Stimulated activated CD8-positive, alpha-beta memory T cell treated with anti-CD3 and anti-CD28 coated beads, Interleukin-4, amount 100 ng/mL, for 4 hours (primary cell): ENCODE measurements around the gene TXNDC2.

Experiments used
- DNase-seq, 2 donors: peaks; one replicate each; pipeline ENCODE4 v3.0.0-alpha.2; 2020; ENCODE audit warnings: low read depth in 2 of 2, low spot score in 1 of 2

TXNDC2 gene

DNA sequence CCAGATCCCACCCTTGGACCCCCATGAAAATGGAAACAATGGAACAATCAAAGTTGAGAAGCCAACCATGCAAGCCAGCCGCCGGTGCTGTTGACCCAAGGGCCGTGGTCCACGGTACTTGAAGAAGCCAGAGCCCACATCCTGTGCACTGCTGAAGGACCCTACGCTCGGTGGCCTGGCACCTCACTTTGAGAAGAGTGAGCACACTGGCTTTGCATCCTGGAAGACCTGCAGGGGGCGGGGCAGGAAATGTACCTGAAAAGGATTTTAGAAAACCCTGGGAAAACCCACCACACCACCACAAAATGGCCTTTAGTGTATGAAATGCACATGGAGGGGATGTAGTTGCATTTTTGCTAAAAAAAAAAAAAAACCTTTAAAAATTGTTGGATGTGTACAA, 26.5 kb upstream of the TXNDC2 start:
- no peak for DNase-seq

DNA sequence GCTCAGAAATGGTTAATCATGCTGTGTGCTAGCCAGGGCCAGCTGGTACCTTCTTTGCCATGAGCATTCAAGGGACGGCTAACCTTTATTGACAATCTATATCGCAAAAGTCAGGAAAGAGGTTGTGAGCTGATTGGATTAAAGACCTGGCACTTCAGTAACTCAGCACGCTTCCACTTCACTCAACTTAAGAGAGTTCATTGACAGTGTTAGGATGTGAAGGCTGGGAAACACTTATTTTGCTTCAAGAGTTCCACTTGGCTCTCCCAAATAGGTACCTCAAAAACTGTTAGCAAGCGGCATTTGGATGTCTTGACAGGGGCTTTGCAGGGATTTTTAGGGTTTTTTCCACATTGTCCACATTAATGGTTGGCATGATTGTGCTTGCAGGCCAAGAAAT, 25.1 kb upstream of the TXNDC2 start:
- DNase-seq, result no peak

DNA sequence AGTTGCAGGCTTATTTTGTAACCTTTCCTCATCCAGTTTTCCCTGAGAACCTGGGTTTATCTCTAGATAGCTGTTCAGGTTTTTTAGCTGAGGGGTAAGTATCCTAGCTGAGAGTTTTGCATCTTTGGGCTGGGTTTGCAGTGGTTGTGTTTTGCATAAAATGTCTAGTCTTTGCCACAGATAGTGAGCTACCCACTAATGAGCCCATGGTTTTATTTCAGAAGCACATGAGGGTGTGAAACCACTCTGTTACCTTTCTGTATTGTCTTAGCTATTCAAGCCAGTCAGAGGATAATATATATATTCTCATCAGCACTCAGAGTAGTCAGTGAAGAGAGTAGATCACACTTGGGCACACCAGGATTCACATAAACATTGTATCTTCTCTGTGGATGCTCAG, 24.6 kb upstream of the TXNDC2 start:
- DNase-seq, result no peak

DNA sequence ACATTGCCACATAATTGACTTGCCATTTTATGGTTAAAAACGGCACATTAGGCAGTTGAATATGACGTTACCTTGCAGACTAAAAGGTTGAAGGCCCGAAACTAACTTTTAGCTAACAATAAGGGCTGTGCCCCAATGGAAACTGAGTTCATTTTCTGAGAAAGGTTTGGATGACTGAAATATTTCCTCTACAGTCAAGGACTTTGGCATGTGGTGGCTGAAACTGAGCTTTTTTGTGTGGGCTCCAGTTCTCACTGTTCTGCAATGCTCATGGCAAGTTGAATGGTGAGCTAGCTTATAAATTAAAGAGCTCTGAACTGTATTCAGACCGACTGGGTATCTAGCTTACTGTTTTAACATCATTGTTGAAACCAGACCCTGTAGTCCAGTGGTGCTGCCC, 23.8 kb upstream of the TXNDC2 start:
- DNase-seq, result no peak

DNA sequence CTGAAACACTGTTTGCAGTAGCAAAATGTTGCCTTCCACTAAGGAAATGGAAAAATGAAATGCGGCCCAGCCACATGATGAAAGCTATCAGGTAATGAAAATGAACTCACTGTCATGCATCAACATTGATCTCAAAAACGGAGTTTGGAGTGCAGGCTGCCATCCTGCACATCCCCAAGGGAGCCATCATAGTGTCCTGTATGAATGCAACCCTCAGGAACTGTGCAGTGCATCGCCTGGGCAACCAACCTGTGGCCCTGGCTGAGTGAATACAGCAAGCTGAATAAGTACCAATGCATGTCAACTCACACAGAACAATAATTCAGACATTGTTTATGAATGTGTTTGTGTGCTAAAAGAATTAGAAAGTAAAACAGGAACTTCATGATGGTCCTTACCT, 23.1 kb upstream of the TXNDC2 start:
- DNase-seq, result no peak

DNA sequence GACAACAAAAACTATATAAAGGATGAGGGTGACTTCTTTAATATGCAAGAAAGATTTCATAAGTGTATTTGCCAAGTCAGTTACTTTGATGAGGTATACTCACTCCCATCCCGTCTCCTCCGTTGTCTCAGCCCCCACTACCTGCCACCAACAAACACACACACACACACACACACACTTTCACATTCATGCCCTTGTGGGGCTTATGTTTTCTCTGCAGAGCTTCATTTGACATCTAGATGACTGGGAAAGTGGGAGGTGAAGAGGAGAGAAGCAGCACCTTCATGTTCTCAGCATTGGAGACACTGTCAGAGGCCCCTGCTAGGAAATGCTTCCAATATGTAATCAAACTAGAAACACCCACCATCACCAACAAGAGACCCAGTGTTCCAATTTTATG, 22.5 kb upstream of the TXNDC2 start:
- no peak for DNase-seq

DNA sequence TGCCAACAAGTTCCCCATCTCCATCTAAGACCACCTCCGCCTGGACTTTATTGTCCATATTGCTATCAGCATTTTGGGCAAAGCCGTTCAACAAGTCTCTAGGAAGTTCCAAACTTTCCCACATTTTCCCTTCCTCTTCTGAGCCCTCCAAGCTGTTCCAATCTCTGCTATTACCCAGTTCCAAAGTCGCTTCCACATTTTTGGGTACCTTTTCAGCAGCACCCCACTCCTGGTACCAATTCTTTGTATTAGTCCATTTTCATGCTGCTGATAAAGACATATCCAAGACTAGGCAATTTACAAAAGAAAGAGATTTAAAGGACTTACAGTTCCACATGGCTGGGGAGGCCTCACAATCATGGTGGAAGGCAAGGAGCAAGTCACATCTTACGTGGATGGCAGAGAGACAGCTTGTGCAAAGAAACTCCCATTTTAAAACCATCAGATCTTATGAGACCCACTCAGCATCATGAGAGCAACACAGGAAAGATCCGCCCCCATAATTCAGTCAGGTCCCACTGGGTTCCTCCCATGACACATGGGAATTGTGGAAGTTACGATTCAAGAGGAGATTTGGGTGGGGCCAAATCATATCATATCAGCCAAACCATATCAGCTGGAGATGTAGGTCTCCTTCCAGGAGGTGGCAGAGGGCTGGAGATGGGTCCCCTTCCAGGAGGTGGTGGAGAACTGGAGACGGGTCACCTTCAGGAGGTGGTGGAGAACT, 19.8 kb upstream of the TXNDC2 start:
- DNase-seq, result no peak

DNA sequence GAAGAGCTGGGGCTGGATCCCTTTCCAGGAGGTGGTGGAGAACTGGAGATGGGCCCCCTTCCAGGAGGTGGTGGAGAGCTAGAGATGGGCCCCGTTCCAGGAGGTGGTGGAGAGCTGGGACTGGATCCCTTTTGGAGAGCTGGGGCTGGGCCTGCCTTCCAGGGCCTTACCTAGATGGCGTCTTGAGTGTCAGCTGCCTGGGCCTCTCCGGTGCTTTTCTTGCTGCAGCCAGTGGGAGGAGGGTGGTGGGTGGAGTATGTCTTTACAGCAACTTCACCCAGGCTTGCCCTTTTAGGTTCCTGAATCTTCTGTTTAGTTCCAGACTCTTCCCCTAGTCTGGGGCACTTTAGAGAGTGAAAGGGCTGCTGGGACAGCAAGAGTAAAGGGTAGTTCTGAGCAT, 19.1 kb upstream of the TXNDC2 start:
- DNase-seq, result no peak

DNA sequence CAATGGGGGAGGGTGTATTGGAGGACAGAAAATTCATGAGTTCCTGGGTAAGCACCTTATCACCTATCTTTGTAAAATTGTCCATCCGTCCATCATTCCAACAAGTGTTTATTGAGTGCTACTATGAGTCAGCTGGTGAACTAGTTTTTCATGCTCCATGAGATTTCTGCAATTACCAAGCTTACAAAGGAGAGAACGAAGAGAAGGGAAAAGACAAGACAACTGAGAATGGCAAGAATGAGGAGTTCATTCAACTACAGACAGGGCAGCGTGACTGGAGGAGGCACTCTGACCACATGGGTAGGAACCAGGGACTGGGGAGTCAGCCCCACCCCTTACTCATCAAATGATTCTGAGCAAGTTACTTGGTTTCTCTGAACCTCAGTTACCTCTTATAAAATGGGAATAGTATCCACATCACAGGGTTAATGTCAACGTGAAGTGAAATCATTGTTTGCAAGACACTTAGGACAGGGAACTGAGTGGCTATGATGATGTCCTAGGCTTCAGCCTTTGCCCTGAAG, 18.6 kb upstream of the TXNDC2 start:
- DNase-seq, result no peak

DNA sequence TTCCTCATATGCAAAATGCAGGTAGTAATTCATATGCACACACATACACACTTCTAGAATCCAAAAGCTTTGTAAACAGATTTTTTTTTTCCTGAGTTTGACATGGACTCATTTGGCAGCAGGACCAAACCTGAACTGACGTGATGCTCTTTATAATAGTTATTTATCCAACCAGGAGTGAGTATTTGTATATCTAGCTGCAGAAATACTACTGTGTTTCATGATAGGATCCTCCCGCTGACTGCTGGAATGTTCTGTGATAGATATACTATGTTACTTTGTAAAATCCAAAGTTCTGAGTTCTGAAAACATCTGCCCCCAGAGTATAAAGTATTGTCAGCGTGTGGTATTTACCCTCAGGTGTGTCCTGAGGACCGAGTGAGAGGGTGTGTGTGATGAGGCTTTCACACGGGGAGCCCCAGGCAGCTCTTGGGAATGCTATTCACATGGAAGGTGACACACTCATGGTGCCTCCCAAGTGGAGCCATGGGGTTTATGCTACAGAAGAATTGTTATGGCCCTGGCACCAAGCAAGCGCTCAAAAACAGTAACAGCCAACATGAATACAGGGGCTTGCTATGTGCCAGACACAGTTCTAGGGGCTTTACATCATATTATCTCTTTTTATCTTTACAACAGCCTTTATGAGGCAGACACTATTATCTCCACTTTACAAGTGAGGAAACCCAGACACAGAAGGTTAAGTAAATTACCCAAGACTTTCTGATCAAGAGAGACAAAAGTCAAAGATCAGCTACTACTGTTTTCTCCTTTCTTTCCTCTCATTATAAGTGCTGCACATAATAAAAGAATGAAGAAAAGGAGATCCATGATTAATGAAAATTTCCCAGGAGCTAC, 16.7 kb upstream of the TXNDC2 start:
- no peak for DNase-seq

DNA sequence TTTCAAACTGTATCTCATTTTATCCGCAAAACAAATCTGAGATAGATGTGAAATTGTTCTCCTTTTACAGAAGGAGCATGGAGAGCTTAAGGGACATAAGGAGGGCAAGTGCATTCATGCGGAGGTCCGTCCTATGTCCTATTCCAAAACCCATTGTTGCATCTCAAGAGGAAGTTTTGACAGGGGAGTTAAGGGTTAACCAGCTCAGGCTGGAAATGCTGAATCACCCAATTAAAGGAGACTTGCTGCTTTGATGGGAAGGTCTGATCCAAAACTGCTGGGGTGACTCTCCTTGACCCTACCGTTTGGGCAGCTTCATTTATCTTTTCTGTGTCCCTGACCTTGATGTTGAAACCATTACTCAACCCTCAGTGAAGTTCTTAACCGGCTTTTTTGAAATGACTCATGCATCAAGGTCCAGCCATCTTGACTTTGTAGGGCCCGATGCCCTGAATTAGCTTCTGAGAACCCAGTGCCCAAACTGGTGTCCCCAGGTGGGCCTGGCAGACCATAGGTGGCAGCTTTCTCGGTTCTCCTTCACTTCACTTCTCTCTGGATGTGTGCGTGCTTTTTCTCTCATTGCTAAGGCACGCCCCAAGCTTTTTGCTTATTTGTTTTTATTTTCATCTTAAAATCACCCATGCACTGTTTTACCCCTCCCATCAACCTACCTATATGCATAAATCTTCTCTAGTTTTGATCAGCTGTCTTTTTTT, 15.9 kb upstream of the TXNDC2 start:
- no peak for DNase-seq

DNA sequence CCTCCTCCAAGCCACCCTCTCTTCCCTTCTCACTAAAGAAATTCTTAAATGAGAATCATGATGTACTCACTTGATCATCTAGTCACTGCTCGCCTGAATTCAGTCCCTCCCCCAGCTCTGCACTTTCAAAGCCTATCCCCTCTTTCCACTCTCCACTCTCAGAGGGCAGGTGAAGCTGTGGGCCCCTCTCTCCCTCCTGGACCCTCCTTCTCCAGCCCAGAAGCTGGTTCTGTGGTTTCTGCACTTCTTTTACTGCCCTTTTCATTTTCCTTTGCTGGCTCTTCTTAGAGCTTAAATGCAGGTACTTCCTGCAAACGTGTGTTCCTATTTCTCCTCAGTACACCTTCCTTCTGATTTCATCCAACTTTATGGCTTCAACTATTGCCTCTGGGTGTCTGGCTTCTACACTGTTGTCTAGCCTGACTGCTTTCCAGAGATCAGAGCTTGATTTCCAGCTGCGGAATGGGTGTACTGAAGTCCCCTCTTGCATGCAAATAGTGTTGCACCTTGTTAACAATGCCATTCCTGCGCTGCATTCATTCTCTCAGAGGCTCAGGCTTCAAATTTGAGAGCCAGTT, 15.3 kb upstream of the TXNDC2 start:
- no peak for DNase-seq

DNA sequence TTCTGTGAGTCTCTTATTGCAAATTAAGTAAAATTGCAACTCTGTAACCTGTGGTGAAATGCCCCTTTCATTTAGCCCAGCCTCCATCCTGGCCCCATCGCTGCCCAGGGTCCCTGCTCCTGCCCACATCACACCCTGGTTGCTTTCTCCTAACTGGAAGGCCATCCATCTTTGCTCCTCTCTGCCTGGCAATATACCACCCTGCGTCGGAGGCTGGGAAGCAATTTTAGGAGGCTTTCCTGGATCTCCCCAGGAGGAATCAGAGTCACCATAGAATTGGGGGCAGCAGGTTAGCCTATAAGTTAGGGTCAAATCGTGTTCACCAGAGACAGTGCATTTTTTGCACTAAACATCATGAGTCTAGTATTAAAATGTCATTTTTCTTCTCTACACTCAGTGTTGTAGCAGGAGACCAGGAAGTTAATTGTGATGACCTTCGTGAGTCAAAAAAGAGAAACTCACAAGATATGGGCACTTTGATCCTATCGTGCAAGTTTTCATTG, 14.5 kb upstream of the TXNDC2 start:
- DNase-seq, result no peak

DNA sequence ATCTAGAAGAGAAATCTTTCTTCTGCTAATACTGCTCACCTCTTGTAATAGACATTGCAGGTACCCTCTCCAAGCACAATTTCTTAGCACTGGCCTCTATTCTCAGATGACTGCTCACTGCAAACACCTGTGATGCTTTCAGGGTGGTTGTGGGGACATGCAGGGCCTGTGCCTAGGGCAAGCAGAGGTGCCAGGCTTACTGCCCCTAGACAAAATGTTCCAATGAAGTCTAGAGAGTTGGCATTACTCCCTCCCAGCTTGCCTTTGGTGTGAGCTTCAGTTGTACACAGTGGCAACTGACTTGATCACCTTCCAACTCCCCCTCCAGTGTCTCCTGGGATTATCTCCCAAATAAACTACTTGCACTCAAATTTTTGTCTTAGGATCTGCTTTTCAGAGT, 12.9 kb upstream of the TXNDC2 start:
- no peak for DNase-seq

DNA sequence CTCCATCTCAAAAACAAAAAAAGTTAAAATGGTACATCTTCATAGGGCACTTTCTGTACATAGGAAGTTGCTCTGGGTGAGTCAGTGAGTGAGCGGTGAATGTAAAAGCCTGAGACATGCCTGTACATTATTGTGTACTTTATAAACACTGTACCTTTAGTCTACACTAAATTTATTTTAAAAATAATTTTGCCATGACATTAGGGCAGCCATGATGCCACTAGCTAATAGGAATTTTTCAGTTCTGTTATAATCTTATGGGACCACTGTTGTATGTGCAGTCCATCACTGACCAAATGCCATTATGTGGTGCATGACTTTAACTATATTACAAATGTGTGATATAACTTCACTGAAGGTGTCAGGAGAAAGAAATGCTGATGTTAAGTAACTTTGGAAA, 11.0 kb upstream of the TXNDC2 start:
- no peak for DNase-seq

DNA sequence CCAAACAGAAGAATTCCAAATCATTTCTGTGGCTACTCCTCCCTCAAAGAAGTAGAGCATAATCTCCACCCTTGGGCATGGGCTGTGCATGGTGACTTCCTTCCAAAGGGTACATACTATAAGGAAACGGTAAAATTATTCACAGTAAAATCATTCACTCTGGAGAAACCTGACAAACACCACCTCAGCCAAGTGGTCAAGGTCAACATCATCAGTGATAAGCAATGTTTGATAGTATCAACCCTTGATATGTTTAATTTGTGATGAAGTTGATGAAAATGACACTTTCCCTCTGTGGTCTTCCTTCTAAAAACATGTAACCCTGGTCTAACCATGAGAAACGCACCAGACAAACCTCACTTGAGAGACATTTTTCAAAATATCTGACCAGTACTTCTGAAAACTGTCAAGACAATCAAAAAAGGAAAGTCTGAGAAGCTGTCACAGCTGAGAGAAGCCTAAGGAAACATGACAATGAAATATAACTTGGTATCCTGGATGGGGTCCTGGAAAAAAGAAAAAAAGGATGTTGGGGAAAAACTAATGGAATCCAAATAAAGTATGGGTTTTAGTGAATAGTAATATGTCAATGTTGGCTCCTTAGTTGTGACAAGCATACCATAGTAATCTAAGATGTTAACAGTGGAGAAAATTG, 9.4 kb upstream of the TXNDC2 start:
- DNase-seq, result no peak

DNA sequence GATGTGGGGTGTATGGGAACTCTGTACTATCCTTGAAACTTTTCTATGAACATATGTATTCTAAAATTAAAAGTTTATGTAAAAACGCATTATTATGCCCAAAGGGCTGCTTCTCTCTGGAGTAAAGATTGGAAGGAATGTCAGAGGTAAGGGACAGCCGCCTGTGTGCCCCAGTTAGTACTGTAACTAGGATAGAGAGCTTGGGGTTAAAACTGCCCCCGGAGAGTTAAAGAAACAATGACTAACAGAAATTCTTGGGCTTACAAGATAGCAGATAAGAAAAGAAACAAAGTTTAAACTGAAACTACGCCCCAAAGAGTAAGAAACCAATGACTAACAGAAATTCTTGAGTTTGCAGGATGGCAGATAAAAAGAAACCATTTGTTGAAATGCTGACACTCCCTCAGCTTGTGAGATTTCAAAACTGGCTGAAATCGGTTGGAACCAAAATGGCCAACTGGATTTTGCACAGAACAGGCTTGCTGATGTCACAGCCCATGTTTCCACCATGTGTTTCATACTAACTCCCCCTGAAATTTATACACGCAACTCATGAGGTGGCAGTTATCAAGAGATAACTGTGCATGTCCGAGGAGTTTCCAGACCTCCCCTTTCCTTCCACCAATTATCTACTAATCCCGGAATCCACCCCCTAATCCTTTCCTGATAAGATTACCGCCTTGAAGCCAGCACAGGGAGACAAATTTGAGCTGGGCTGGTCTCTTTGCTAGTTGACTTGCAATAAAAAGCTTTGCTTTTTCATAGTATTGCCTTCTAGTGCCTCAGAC, 8.7 kb upstream of the TXNDC2 start:
- DNase-seq, result no peak

DNA sequence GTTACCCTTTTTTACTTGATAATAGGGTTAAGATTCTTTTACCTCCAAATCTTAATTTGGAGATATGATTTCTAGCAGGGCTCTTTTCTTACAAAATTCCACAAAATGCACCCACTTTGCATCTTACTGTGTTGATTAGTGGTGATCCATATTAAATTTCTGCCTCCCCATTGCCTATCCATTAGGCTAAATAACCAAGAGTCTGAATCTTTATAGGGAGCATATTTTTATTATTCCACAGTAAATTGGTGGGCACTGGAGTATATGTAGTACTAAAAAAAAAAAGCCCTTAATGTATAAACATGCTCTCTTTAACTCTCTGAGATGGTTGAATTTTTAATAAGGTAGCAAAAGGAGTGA, 8.1 kb upstream of the TXNDC2 start:
- no peak for DNase-seq

DNA sequence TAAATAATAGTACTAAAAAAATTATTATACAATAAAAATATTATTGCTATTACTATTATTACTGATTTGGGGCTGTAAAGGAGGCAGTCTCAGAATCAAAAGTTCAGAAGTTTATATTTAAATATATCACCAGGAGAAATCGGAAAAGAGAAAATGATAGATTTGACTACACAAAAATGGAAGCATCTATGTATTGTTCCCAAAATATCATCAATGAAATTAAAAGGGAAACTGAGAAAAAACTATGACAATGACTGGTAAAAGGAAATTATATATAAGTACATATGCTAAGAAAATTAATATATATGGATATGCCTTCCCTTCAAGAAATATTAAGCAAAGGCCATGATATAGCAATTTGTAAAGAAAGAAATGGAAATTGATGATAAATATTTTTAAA, 7.7 kb upstream of the TXNDC2 start:
- no peak for DNase-seq

DNA sequence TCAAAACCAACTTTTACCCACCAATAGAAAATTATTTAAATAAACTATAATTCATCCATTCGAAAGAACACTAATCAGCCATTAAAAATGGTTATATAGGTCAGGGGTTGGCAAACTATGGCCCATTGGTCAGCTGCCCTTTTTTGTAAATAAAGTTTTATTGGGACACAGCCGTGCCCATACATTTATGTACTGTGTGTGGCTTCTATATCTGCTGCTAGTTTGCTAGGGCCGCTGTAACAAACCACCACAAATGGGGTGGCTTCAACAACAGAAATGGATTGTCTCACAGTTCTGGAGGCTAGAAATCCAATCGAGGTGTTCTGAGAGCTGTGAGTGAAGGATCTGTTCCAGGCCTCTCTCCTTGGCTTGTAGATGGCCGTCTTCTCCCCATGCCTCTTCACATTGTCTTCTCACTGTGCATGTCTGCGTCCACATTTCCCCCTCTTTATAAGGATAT, 7.0 kb upstream of the TXNDC2 start:
- DNase-seq, result no peak
